Measurements from ENCODE around the gene FARSA.
A peak's percentile ranks its signal among the peaks of the same experiment; 100 is the strongest.
"Not testable (repeated sequence)": the region's sequence is repeated elsewhere in the genome, so short reads cannot be mapped to it uniquely, and the experiment has no call there.

FARSA gene

GRCh38 chr19:12913851-12914690 lies 19.4 kb downstream of the FARSA start:
- Mint-ChIP-seq H3K36me3 (peaks cover 3% of the 10 kb centered on the region), H3K4me1 (peaks cover 37% of the 10 kb centered on the region), H3K9me3 (peaks cover 3% of the 10 kb centered on the region), H3K27me3 (peaks cover 3% of the 10 kb centered on the region), H3K27ac (peak overlapping the region; percentile 99), H3K4me3 (peak overlapping the region; percentile 59)
- CTCF ChIA-PET: interaction anchor here (0.8 to 1.9 kb wide), 5 partner anchors 19 to 154 kb away, joined by 3 to 7 read pairs (median 6); partner anchors contain the start of gene FARSA
- DNase-seq: peak; percentile 79

- no peak for DNase-seq
- no peaks in the 10 kb centered on the region for H3K9me3 Mint-ChIP-seq
- CTCF ChIA-PET: interaction anchor here (1.3 to 1.9 kb wide), 3 partner anchors 28 to 153 kb away, joined by 3 to 7 read pairs (median 7); no protein-coding TSS in a partner anchor
- H3K27ac Mint-ChIP-seq: peak overlapping the region; percentile 99
- H3K4me3 Mint-ChIP-seq: no peak overlapping the region
- H3K4me1 Mint-ChIP-seq: peaks cover 30% of the 10 kb centered on the region
- H3K27me3 Mint-ChIP-seq: no peaks in the 10 kb centered on the region
- no peaks in the 10 kb centered on the region for H3K36me3 Mint-ChIP-seq
Observed at GRCh38 chr19:12913011-12913561, 20.4 kb downstream of the FARSA start.

GRCh38 chr19:12912571-12912970 lies 20.9 kb downstream of the FARSA start:
- Mint-ChIP-seq H3K9me3 (no peaks in the 10 kb centered on the region), H3K36me3 (no peaks in the 10 kb centered on the region), H3K4me3 (no peak overlapping the region), H3K27me3 (no peaks in the 10 kb centered on the region), H3K27ac (peak overlapping the region; percentile 99), H3K4me1 (peaks cover 30% of the 10 kb centered on the region)
- CTCF ChIA-PET: no interaction called here
- DNase-seq: no peak

GRCh38 chr19:12907166-12907565 lies 26.3 kb downstream of the FARSA start:
- no peaks in the 10 kb centered on the region for H3K27me3 Mint-ChIP-seq
- CTCF ChIA-PET: interaction anchor here (0.7 to 1.3 kb wide), 2 partner anchors 8 to 58 kb away, joined by 3 read pairs; no protein-coding TSS in a partner anchor
- no peaks in the 10 kb centered on the region for H3K4me1 Mint-ChIP-seq
- H3K9me3 Mint-ChIP-seq: no peaks in the 10 kb centered on the region
- H3K27ac Mint-ChIP-seq: no peak overlapping the region
- no peak for DNase-seq
- no peak overlapping the region for H3K4me3 Mint-ChIP-seq
- H3K36me3 Mint-ChIP-seq: no peaks in the 10 kb centered on the region

GRCh38 chr19:12899891-12900518 lies 33.5 kb downstream of the FARSA start:
- H3K27ac Mint-ChIP-seq: peak overlapping the region; percentile 42
- H3K27me3 Mint-ChIP-seq: no peaks in the 10 kb centered on the region
- H3K9me3 Mint-ChIP-seq: no peaks in the 10 kb centered on the region
- CTCF ChIA-PET: interaction anchor here (1.4 kb wide), 1 partner anchor 27 kb away, joined by 3 read pairs; no protein-coding TSS in a partner anchor
- DNase-seq: no peak
- peaks cover 13% of the 10 kb centered on the region for H3K36me3 Mint-ChIP-seq
- no peak overlapping the region for H3K4me3 Mint-ChIP-seq
- no peaks in the 10 kb centered on the region for H3K4me1 Mint-ChIP-seq

GRCh38 chr19:12896460-12896859 lies 37.1 kb downstream of the FARSA start:
- no peaks in the 10 kb centered on the region for H3K27me3 Mint-ChIP-seq
- DNase-seq: no peak
- CTCF ChIA-PET: no interaction called here
- peaks cover 28% of the 10 kb centered on the region for H3K36me3 Mint-ChIP-seq
- no peak overlapping the region for H3K4me3 Mint-ChIP-seq
- peaks cover 14% of the 10 kb centered on the region for H3K4me1 Mint-ChIP-seq
- no peak overlapping the region for H3K27ac Mint-ChIP-seq
- no peaks in the 10 kb centered on the region for H3K9me3 Mint-ChIP-seq

GRCh38 chr19:12893582-12893981 lies 39.9 kb downstream of the FARSA start:
- Mint-ChIP-seq H3K4me1 (peaks cover 31% of the 10 kb centered on the region), H3K36me3 (peaks cover 25% of the 10 kb centered on the region), H3K4me3 (peak overlapping the region; percentile 40), H3K27me3 (no peaks in the 10 kb centered on the region), H3K9me3 (no peaks in the 10 kb centered on the region), H3K27ac (no peak overlapping the region)
- CTCF ChIA-PET: no interaction called here
- no peak for DNase-seq

GRCh38 chr19:12891553-12892021 lies 41.9 kb downstream of the FARSA start:
- no peak for DNase-seq
- peak overlapping the region; percentile 97 for H3K4me3 Mint-ChIP-seq
- no peaks in the 10 kb centered on the region for H3K27me3 Mint-ChIP-seq
- peak overlapping the region; percentile 94 for H3K27ac Mint-ChIP-seq
- H3K36me3 Mint-ChIP-seq: peaks cover 18% of the 10 kb centered on the region
- H3K4me1 Mint-ChIP-seq: peaks cover 33% of the 10 kb centered on the region
- CTCF ChIA-PET: interaction anchor here (0.8 to 1.4 kb wide), 2 partner anchors 73 to 74 kb away, joined by 3 to 8 read pairs; no protein-coding TSS in a partner anchor
- H3K9me3 Mint-ChIP-seq: no peaks in the 10 kb centered on the region

GRCh38 chr19:12890787-12891552 lies 42.5 kb downstream of the FARSA start, which contains the start of gene GCDH:
Gene GCDH, plus strand, starts transcription at chr19:12891160. Its CDS starts 145 bp downstream, at chr19:12891305.
- no peaks in the 10 kb centered on the region for H3K27me3 Mint-ChIP-seq
- peak within 1 kb of the TSS; percentile 97 for H3K4me3 Mint-ChIP-seq
- CTCF ChIA-PET: interaction anchor here (0.6 to 1.4 kb wide), 5 partner anchors 9 to 139 kb away, joined by 3 to 8 read pairs (median 3); partner anchors contain the start of genes DNASE2 and SYCE2
- peaks cover 39% of the 10 kb centered on the region for H3K4me1 Mint-ChIP-seq
- H3K9me3 Mint-ChIP-seq: no peaks in the 10 kb centered on the region
- H3K27ac Mint-ChIP-seq: peak within 1 kb of the TSS; percentile 94
- peaks cover 18% of the 10 kb centered on the region for H3K36me3 Mint-ChIP-seq
- DNase-seq: peak; percentile 99

GRCh38 chr19:12890299-12890786 lies 43.2 kb downstream of the FARSA start:
- peak overlapping the region; percentile 97 for H3K4me3 Mint-ChIP-seq
- CTCF ChIA-PET: interaction anchor here (0.6 to 1.4 kb wide), 5 partner anchors 9 to 139 kb away, joined by 3 to 8 read pairs (median 3); partner anchors contain the start of genes DNASE2 and SYCE2
- H3K27ac Mint-ChIP-seq: peak overlapping the region; percentile 94
- DNase-seq, H3K27me3 Mint-ChIP-seq, H3K9me3 Mint-ChIP-seq: not testable (repeated sequence)
- H3K4me1 Mint-ChIP-seq: peaks cover 39% of the 10 kb centered on the region
- peaks cover 18% of the 10 kb centered on the region for H3K36me3 Mint-ChIP-seq

- Mint-ChIP-seq H3K27ac (no peak overlapping the region), H3K4me3 (no peak overlapping the region), H3K4me1 (peaks cover 46% of the 10 kb centered on the region), H3K27me3 (peaks cover 6% of the 10 kb centered on the region), H3K36me3 (peaks cover 5% of the 10 kb centered on the region), H3K9me3 (peaks cover 7% of the 10 kb centered on the region)
- CTCF ChIA-PET: interaction anchor here (9.4 kb wide), 1 partner anchor 76 kb away, joined by 87 read pairs; no protein-coding TSS in a partner anchor
- no peak for DNase-seq
Observed at GRCh38 chr19:12888006-12888603, 45.4 kb downstream of the FARSA start.

GRCh38 chr19:12886969-12887747 lies 46.4 kb downstream of the FARSA start, which contains the start of gene KLF1:
Gene KLF1, minus strand, starts transcription at chr19:12887201. Its CDS starts 61 bp downstream, at chr19:12887140.
- Mint-ChIP-seq H3K9me3 (peaks cover 10% of the 10 kb centered on the region), H3K27ac (peak within 1 kb of the TSS; percentile 82), H3K36me3 (peaks cover 4% of the 10 kb centered on the region), H3K4me3 (peak within 1 kb of the TSS; percentile 57), H3K4me1 (peaks cover 48% of the 10 kb centered on the region), H3K27me3 (peaks cover 9% of the 10 kb centered on the region)
- DNase-seq: no peak
- CTCF ChIA-PET: interaction anchor here (9.4 kb wide), 1 partner anchor 77 kb away, joined by 87 read pairs; no protein-coding TSS in a partner anchor

All from activated naive CD4-positive, alpha-beta T cell treated with anti-CD3 and anti-CD28 coated beads, Interleukin-2, amount 10 ng/mL, durations not matched to agents 7 days and 5 days (primary cell).